Measurements from ENCODE around the gene MAP3K13. TPM values are rescaled to one million over a fixed set of nuclear protein-coding genes. Genes with fewer than 3 reads are reported as not detected.

MAP3K13 gene
- total RNA-seq, 1 experiment from 2014 or later = 21.0 TPM

DNA sequence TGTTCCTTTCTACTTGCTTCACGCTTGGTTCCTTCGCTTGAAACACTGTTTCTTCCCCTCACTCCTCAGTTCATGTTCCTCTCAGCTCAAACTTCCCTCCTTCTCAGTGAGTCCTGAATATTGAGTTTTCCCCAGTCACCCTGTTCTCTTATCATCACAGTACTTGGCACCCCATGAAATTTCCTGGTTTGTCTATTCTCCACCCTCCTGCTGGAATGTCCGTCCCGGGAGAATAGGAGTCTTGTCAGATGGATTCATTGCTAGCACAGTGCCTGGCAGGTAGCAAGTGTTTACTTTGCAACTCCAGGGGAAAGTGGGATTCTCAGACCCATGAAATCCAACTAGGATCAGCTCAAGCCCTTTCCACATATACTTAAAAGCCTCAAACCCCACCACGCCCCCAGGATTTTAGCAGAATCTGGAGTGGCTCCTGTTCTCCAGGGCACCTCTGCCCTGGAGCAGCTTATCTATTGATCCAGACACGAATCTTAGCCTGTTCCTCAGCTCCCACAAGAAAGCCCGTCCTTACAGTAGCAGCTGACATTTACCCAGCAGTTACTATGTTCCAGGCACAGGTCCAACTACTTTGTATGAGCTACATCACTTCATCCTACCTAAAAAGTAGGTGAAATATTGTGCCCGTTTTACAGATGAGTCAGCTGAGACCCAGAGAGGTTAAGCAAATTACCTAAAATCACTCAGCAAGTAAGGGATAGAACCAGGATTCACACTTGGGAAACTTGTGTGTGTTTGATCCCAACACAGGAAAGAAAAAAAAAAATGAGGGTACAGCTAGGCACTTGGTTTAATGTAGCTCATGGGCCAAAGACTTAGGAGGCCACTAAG, 36.8 kb upstream of the MAP3K13 start:
- Histone ChIP-seq H4K20me1 (ENCODE audit: insufficient read depth) (no peaks in the 10 kb centered on the region), H3K4me1 (ENCODE audit: control insufficient read depth in 1 of 2, insufficient read depth in 2 of 2, low read length in 2 of 2) (no peaks in the 10 kb centered on the region), H3K9ac (ENCODE audit: low read length) (no peak overlapping the region), H3K4me2 (ENCODE audit: low read length) (no peak overlapping the region), H3K79me2 (ENCODE audit: insufficient read depth, low read length) (no peaks in the 10 kb centered on the region), H3K9me3 (ENCODE audit: control insufficient read depth in 1 of 2, insufficient read depth in 1 of 2, low read depth in 1 of 2, low read length in 2 of 2) (no peaks in the 10 kb centered on the region), H2AFZ (ENCODE audit: low read depth, low read length, poor library complexity, severe bottlenecking) (no peak overlapping the region), H3K4me3 (replicated peaks in 1 of 2; ENCODE audit: low read depth in 1 of 2, low read length in 2 of 2) (no peak overlapping the region), H3K27me3 (ENCODE audit: insufficient read depth, low read length) (no peaks in the 10 kb centered on the region), H3K27ac (ENCODE audit: low read depth, low read length) (no peak overlapping the region), H3K9me2 (ENCODE audit: insufficient read depth) (no peaks in the 10 kb centered on the region), H3K36me3 (ENCODE audit: control insufficient read depth in 1 of 2, insufficient read depth in 2 of 2, low read length in 2 of 2) (no peaks in the 10 kb centered on the region)
- ChIA-PET RAD21 (ENCODE audit: low non-redundant PET in 1 of 2, low total read pairs in 2 of 2, uncharacterized antibody in 2 of 2, unreplicated experiment in 2 of 2) (no interaction called here), CTCF (no interaction called here), POLR2A (no interaction called here)
- TF ChIP-seq JUND (IDR thresholded peaks at IDR 0.05) = no peak
- no peak for TF ChIP-seq EGR1 (IDR thresholded peaks at IDR 0.05; ENCODE audit: low read depth)
- TF ChIP-seq ZNF274 (IDR thresholded peaks at IDR 0.05; ENCODE audit: low read depth, low read length) = no peak
- TF ChIP-seq SIN3A (IDR thresholded peaks at IDR 0.05; ENCODE audit: low read depth) = no peak
- no peak for TF ChIP-seq POLR2A (IDR thresholded peaks at IDR 0.05; ENCODE audit: borderline replicate concordance, extremely low read depth, insufficient read depth, insufficient read length)
- no peak for TF ChIP-seq FOSL1 (IDR thresholded peaks at IDR 0.05; ENCODE audit: low read depth)
- TF ChIP-seq YY1 (IDR thresholded peaks at IDR 0.05; ENCODE audit: extremely low read depth, insufficient replicate concordance, low read depth, low read length) = no peak
- TF ChIP-seq TCF7L2 (IDR thresholded peaks at IDR 0.05; ENCODE audit: borderline replicate concordance, extremely low read depth, insufficient read depth, insufficient read length) = no peak
- TF ChIP-seq, protein P1, sequence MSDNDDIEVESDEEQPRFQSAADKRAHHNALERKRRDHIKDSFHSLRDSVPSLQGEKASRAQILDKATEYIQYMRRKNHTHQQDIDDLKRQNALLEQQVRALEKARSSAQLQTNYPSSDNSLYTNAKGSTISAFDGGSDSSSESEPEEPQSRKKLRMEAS (IDR thresholded peaks at IDR 0.05) = no peak
- TF ChIP-seq, protein P2, sequence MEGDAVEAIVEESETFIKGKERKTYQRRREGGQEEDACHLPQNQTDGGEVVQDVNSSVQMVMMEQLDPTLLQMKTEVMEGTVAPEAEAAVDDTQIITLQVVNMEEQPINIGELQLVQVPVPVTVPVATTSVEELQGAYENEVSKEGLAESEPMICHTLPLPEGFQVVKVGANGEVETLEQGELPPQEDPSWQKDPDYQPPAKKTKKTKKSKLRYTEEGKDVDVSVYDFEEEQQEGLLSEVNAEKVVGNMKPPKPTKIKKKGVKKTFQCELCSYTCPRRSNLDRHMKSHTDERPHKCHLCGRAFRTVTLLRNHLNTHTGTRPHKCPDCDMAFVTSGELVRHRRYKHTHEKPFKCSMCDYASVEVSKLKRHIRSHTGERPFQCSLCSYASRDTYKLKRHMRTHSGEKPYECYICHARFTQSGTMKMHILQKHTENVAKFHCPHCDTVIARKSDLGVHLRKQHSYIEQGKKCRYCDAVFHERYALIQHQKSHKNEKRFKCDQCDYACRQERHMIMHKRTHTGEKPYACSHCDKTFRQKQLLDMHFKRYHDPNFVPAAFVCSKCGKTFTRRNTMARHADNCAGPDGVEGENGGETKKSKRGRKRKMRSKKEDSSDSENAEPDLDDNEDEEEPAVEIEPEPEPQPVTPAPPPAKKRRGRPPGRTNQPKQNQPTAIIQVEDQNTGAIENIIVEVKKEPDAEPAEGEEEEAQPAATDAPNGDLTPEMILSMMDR (IDR thresholded peaks at IDR 0.05 in 2 of 3, conservative IDR thresholded peaks at IDR 0.05 in 1 of 3; ENCODE audit: borderline replicate concordance in 1 of 3, insufficient read depth in 1 of 3, low read depth in 2 of 3, low read length in 2 of 3) = no peak
- TF ChIP-seq SRF (IDR thresholded peaks at IDR 0.05; ENCODE audit: low read depth) = no peak
- TF ChIP-seq ELF1 (IDR thresholded peaks at IDR 0.05; ENCODE audit: borderline replicate concordance, low read depth) = no peak
- TF ChIP-seq ZFX (IDR thresholded peaks at IDR 0.05) = no peak
- no peak for TF ChIP-seq SP1 (IDR thresholded peaks at IDR 0.05; ENCODE audit: low read depth)
- TF ChIP-seq EZH2 (IDR thresholded peaks at IDR 0.05) = no peak
- TF ChIP-seq, protein P3, sequence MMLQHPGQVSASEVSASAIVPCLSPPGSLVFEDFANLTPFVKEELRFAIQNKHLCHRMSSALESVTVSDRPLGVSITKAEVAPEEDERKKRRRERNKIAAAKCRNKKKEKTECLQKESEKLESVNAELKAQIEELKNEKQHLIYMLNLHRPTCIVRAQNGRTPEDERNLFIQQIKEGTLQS (IDR thresholded peaks at IDR 0.05) = no peak
- no peak for TF ChIP-seq EZH2phosphoT487 (IDR thresholded peaks at IDR 0.05; ENCODE audit: borderline replicate concordance)
- no peak for TF ChIP-seq CBX3 (IDR thresholded peaks at IDR 0.05; ENCODE audit: low read depth)
- TF ChIP-seq, protein P4, sequence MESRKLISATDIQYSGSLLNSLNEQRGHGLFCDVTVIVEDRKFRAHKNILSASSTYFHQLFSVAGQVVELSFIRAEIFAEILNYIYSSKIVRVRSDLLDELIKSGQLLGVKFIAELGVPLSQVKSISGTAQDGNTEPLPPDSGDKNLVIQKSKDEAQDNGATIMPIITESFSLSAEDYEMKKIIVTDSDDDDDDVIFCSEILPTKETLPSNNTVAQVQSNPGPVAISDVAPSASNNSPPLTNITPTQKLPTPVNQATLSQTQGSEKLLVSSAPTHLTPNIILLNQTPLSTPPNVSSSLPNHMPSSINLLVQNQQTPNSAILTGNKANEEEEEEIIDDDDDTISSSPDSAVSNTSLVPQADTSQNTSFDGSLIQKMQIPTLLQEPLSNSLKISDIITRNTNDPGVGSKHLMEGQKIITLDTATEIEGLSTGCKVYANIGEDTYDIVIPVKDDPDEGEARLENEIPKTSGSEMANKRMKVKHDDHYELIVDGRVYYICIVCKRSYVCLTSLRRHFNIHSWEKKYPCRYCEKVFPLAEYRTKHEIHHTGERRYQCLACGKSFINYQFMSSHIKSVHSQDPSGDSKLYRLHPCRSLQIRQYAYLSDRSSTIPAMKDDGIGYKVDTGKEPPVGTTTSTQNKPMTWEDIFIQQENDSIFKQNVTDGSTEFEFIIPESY (IDR thresholded peaks at IDR 0.05; ENCODE audit: extremely low read depth, insufficient replicate concordance, low read length) = no peak
- TF ChIP-seq, protein P5, sequence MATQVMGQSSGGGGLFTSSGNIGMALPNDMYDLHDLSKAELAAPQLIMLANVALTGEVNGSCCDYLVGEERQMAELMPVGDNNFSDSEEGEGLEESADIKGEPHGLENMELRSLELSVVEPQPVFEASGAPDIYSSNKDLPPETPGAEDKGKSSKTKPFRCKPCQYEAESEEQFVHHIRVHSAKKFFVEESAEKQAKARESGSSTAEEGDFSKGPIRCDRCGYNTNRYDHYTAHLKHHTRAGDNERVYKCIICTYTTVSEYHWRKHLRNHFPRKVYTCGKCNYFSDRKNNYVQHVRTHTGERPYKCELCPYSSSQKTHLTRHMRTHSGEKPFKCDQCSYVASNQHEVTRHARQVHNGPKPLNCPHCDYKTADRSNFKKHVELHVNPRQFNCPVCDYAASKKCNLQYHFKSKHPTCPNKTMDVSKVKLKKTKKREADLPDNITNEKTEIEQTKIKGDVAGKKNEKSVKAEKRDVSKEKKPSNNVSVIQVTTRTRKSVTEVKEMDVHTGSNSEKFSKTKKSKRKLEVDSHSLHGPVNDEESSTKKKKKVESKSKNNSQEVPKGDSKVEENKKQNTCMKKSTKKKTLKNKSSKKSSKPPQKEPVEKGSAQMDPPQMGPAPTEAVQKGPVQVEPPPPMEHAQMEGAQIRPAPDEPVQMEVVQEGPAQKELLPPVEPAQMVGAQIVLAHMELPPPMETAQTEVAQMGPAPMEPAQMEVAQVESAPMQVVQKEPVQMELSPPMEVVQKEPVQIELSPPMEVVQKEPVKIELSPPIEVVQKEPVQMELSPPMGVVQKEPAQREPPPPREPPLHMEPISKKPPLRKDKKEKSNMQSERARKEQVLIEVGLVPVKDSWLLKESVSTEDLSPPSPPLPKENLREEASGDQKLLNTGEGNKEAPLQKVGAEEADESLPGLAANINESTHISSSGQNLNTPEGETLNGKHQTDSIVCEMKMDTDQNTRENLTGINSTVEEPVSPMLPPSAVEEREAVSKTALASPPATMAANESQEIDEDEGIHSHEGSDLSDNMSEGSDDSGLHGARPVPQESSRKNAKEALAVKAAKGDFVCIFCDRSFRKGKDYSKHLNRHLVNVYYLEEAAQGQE (IDR thresholded peaks at IDR 0.05; ENCODE audit: low read depth) = no peak
- ATAC-seq (no peak), DNase-seq (ENCODE audit: low read depth, low spot score) (no peak)
- intact Hi-C loops (cut with micrococcal nuclease) = no loop called here
- no TSS peak for BruUV-seq (replicated peaks)

Data from HCT116 (cell line).